SJCRH30 (cell line): Measurements from ENCODE around the gene TRIM3. TPM values are rescaled to one million over a fixed set of nuclear protein-coding genes. Genes with fewer than 3 reads are reported as not detected.

Experiments used
- DNase-seq, 2 experiments: peaks; one replicate each; pipeline ENCODE4 v3.0.0-alpha.2; 2015 to 2020
- H3K27ac ChIP-seq: fragments of 250-450 bp; sonication (Bioruptor Pico); 2 replicates; pipeline ENCODE4 v1.5.1; 2020; ENCODE audit warnings: mild to moderate bottlenecking, moderate library complexity
- H3K27me3 ChIP-seq: fragments of 250-450 bp; sonication (Bioruptor Pico); 2 replicates; pipeline ENCODE4 v1.5.1; 2020; ENCODE audit warnings: mild to moderate bottlenecking, moderate library complexity
- H3K36me3 ChIP-seq: fragments of 250-450 bp; sonication (Bioruptor Pico); 2 replicates; pipeline ENCODE4 v1.5.1; 2020; ENCODE audit warnings: mild to moderate bottlenecking, moderate library complexity
- H3K4me1 ChIP-seq: fragments of 250-450 bp; sonication (Bioruptor Pico); 2 replicates; pipeline ENCODE4 v1.5.1; 2020; ENCODE audit warnings: mild to moderate bottlenecking, moderate library complexity
- H3K4me3 ChIP-seq: fragments of 250-450 bp; sonication (Bioruptor Pico); 2 replicates; pipeline ENCODE4 v1.5.1; 2020; ENCODE audit warnings: mild to moderate bottlenecking, moderate library complexity
- H3K9me3 ChIP-seq: fragments of 250-450 bp; sonication (Bioruptor Pico); replicated peaks from 2 replicates; pipeline ENCODE4 v1.5.1; 2020; ENCODE audit warnings: mild to moderate bottlenecking, moderate library complexity
- total RNA-seq: library from RNA; depleted of rRNA; stranded (reverse); fragments of >200 nt; shearing (Covaris generic); gene quantifications from 2 replicates; pipeline ENCODE4 v1.2.3, GENCODE V29; 2014

TRIM3 gene
- total RNA-seq, 1 experiment from 2014 or later = 15.6 TPM

DNA sequence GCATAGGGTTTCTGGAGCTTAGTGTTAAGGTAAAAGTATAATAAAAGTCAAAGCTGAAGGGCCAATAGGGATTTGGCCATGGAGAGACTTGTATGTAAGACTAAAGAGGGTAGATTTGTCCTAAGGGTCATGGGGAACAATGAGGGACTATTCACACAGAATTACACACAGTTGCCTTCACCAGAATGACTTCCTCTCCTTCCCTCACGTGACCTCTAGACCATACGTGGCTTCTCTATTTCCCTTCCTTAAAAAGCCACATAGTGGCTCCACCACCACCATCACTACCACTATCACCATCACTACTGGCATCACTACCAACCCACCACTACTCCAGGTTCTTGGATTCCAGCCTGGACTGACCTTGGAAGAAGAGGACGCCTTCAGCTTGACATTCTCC lies 35.7 kb downstream of the TRIM3 start:
- Histone ChIP-seq H3K27ac (no peak overlapping the region), H3K27me3 (0 out of 2 replicates have a peak, but pooled peaks cover 2% of the 10 kb centered on the region), H3K9me3 (no peaks in the 10 kb centered on the region), H3K36me3 (no peaks in the 10 kb centered on the region), H3K4me3 (no peak overlapping the region), H3K4me1 (no peaks in the 10 kb centered on the region)
- DNase-seq = no peak

DNA sequence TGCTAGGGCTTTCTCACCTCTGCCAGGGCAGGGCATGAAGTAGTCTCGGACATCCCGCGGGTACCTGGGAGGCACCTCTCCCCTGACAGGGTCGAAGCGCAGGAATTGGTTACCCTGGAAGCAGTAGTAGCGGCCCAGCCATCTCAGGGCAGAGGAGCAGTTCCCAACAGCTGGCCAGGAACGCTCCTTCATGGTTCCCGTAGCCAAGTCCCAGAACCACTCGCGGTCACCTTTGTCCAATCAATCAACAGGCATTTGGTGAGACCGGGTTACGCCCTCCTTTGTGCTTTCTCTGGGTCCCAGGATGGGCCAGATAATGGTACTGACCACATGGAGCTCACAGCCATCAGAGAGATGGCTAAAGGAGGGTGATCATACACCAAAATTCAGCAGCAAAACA lies 36.3 kb downstream of the TRIM3 start:
- no peak for DNase-seq
- H3K27me3 ChIP-seq = 0 out of 2 replicates have a peak, but pooled peaks cover 2% of the 10 kb centered on the region
- no peak overlapping the region for H3K27ac ChIP-seq
- H3K4me1 ChIP-seq = peaks cover 1% of the 10 kb centered on the region; the same call in 1 of the 2 replicates
- no peak overlapping the region for H3K4me3 ChIP-seq
- H3K9me3 ChIP-seq = no peaks in the 10 kb centered on the region
- no peaks in the 10 kb centered on the region for H3K36me3 ChIP-seq

DNA sequence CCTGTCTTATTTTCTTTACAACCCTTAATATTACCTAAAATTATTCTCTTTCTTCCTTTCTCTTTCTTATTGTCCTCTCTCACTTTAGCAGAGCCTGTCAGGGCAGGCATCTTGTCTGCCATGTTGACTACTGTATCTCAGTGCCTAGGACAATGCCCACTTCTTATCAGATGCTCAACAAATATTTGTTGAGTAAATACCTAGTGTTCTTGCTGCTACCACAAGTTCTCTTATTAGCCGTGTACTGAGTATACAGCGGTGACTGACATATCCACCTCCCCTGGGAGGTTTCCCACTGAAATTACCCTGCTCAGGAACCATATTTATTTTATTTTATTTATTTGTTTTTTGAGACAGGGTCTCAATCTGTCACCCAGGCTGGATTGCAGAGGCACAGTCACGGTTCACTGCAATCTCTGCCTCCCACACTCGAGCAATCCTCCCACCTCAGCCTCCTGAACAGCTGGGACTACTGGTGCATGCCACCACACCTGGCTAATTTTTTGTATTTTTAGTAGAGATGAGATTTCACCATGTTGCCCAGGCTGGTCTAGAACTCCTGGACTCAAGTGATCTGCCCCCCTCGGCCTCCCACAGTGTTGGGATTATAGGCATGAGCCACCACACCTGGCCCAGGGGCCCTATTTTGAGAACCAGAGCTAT lies 39.6 kb downstream of the TRIM3 start:
- no peaks in the 10 kb centered on the region for H3K36me3 ChIP-seq

DNA sequence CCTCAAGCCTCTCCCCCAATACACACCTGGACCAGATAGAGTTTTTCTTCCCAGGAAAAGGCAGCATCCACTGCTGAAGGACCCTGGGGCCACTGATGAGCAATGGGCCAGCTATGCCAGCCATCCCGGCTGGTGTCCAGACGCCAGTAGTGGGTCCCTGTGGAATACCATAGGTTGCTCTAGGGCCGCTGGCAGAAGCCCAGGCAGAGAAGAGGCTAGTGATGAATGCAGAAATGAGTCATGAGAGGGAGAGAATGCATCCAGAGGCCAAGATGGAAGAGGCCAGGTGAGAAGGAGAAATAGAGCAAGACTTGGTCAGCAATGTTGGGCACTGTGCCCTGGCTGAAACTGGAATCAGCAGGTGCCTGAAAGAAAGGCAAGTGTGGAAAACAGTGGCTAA lies 41.9 kb downstream of the TRIM3 start:
- Histone ChIP-seq H3K27me3 (no peaks in the 10 kb centered on the region), H3K9me3 (no peaks in the 10 kb centered on the region), H3K27ac (no peak overlapping the region), H3K4me1 (peaks cover 12% of the 10 kb centered on the region; the same call in 1 of the 2 replicates), H3K36me3 (no peaks in the 10 kb centered on the region), H3K4me3 (no peak overlapping the region)
- peak; percentile 40 to 62 for DNase-seq

More for the DNA sequence above, 39.6 kb downstream of the TRIM3 start:
- H3K4me1 ChIP-seq = peaks cover 10% of the 10 kb centered on the region; the same call in 1 of the 2 replicates
- no peak overlapping the region for H3K27ac ChIP-seq
- no peak overlapping the region for H3K4me3 ChIP-seq
- no peaks in the 10 kb centered on the region for H3K9me3 ChIP-seq
- DNase-seq = no peak
- no peaks in the 10 kb centered on the region for H3K27me3 ChIP-seq

DNA sequence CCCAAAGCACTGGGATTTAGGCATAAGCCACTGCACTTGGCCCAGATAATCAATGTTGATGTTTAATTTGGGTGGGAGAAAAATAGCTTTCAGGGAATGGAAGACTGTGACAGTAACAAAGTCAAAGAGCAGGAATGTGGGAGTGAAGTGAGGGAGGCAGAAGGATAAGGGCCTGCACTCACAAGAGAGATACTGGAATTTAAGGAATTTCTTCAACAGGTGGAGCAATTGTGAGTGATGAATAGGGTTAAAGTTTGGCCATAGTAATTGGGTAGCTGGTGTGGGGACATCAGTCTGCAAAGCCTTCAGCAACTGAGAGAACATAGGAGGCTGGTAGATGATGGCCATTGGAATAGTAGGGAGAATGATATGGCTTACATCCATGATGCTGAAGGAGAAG lies 46.2 kb downstream of the TRIM3 start:
- H3K27me3 ChIP-seq = no peaks in the 10 kb centered on the region
- H3K4me1 ChIP-seq = peaks cover 12% of the 10 kb centered on the region; the same call in 1 of the 2 replicates
- no peak overlapping the region for H3K4me3 ChIP-seq
- no peaks in the 10 kb centered on the region for H3K36me3 ChIP-seq
- DNase-seq = no peak
- H3K9me3 ChIP-seq = no peaks in the 10 kb centered on the region
- H3K27ac ChIP-seq = no peak overlapping the region

DNA sequence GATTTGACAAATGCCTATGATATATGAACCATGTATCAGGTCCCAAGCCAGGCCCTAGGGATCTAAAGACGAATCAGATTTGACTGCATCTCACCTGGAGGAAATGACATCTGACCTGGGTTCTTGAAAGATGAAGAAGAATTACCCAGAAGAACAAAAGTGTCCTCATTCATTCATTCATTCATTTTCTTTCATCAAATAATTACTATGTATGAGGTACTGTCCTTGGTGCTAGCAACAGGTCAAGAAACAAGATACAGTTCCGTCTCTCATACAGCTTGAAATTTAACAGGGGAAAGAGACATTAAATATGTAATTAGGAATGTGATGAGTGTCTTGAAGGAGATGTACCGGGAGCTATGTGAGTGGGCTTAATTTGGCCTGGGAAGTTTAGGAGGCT lies 53.1 kb downstream of the TRIM3 start:
- H3K27me3 ChIP-seq = no peaks in the 10 kb centered on the region
- peaks cover 3% of the 10 kb centered on the region; the same call in 1 of the 2 replicates for H3K4me1 ChIP-seq
- DNase-seq = no peak
- H3K9me3 ChIP-seq = no peaks in the 10 kb centered on the region
- H3K4me3 ChIP-seq = no peak overlapping the region
- no peaks in the 10 kb centered on the region for H3K36me3 ChIP-seq
- no peak overlapping the region for H3K27ac ChIP-seq

DNA sequence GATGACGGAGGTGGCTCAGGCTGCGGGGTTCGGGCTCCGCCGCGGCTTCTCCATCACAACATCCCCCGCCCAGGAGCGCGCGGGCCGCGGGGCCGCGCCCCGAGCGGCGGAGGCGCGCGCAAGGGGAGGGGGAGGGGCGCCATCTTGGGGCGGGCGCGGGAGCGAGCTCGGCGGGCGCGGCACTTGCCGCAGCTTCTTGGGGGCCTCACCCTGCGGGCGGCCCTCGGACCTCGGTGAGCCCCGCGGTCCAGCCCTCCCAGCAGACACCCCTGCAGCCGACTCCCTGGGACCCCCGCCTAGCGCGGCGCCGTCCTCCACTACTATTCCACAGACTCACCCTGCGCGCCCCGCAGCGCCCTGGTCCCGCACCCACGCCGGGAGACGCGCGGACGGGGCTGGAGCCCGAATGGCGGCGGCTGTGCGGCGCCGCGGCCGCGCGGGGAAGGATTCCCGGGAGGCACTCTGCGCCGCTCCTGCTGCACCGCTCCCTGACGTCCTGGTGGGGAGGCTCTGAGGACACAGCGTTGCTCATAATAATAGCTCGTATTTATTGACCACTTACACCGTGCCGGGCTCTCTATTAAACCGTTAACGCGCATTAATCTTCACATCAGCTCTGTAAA lies 54.6 kb downstream of the TRIM3 start, which contains the start of gene APBB1:
APBB1 (minus strand) TSS at position 86 of the 623 bp plus-strand sequence. CDS start 7,747 bp downstream, outside the sequence.
- no peaks in the 10 kb centered on the region for H3K9me3 ChIP-seq
- H3K36me3 ChIP-seq = no peaks in the 10 kb centered on the region
- peak within 1 kb of the TSS; percentile 85 for H3K4me3 ChIP-seq
- H3K4me1 ChIP-seq = peaks cover 3% of the 10 kb centered on the region; the same call in 1 of the 2 replicates
- H3K27me3 ChIP-seq = no peaks in the 10 kb centered on the region
- no peak within 1 kb of the TSS for H3K27ac ChIP-seq
- peak; percentile 45 to 63 for DNase-seq

DNA sequence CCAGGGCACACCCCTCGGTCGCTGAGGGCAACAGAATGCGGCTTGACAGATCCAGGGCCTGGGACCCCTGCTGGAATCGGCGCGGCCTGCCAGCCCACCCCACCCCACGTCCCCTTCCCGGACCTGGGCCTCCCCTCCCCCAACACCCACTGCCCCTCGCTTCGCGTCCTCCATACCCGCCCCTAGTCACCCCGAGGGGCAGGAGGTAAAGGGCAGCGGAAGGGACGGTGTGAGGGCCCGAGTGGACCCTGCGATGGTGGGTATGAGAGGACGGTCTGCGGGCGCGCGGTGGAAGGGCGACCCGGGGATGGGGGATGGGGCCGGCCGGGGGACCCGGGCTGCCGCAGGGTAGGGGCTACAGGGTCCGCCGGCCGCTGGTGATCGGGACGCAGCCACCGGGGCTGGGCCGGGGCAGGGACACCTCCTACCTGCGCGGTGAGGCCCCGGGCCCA lies 55.2 kb downstream of the TRIM3 start:
- no peaks in the 10 kb centered on the region for H3K27me3 ChIP-seq
- peaks cover 3% of the 10 kb centered on the region; the same call in 1 of the 2 replicates for H3K4me1 ChIP-seq
- H3K27ac ChIP-seq = no peak overlapping the region
- DNase-seq = peak in 1 of 2 experiments; percentile 41
- H3K4me3 ChIP-seq = peak overlapping the region; percentile 85
- H3K36me3 ChIP-seq = no peaks in the 10 kb centered on the region
- H3K9me3 ChIP-seq = no peaks in the 10 kb centered on the region

DNA sequence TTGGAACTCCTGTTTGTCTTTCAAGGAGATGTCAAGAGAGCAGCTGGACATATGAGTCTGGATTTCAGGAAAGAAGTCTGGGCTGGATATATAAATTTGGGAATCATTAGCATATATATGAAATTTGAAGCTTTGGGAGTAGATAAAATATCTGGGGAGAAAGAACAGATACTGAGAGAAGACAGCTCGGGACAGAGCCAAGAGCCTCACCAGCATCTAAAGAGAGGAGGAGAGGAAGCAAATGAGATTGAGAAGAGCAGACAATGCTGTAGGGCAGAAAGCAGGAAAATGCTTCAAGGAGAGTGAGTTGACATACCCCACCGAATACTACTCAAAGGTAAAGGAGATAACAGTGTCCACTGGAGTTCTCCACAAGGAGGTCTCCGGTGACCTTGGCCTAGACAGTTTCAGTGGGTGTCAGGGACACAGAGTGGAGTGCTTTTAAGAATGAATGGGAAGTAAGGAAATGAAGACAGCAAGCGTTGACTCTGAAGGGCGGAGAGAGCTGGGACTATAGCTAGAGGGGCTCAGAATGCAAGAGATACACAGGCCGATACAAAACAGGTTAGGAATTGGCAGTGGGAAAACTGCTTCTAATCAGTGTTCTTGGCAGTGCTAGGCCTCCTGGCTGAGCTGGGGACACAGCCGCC lies 55.7 kb downstream of the TRIM3 start:
- DNase-seq = no peak
- Histone ChIP-seq H3K27ac (no peak overlapping the region), H3K36me3 (no peaks in the 10 kb centered on the region), H3K27me3 (no peaks in the 10 kb centered on the region), H3K4me1 (peaks cover 3% of the 10 kb centered on the region; the same call in 1 of the 2 replicates), H3K4me3 (peak overlapping the region; percentile 85), H3K9me3 (no peaks in the 10 kb centered on the region)

DNA sequence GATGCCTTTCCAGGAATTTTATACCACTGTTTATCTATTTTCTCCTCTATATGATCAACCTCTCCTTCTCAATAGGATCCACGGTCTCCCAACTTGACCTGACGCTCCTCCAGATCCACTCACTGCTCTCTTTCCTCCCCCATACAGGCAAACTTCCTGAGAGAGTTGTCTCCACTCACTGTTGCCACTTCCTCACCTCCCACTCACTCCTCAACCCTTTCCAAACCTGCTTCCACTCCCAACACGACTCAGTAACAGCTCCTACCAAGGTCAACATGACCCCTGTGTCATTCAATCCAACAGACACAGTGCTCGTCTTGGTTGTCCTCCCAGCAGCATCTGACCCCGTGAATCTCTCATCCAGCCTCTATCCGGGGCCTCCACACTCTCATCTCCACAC lies 57.9 kb downstream of the TRIM3 start:
- Histone ChIP-seq H3K36me3 (no peaks in the 10 kb centered on the region), H3K9me3 (no peaks in the 10 kb centered on the region), H3K4me1 (peaks cover 3% of the 10 kb centered on the region; the same call in 1 of the 2 replicates), H3K27me3 (no peaks in the 10 kb centered on the region), H3K4me3 (no peak overlapping the region), H3K27ac (no peak overlapping the region)
- no peak for DNase-seq

DNA sequence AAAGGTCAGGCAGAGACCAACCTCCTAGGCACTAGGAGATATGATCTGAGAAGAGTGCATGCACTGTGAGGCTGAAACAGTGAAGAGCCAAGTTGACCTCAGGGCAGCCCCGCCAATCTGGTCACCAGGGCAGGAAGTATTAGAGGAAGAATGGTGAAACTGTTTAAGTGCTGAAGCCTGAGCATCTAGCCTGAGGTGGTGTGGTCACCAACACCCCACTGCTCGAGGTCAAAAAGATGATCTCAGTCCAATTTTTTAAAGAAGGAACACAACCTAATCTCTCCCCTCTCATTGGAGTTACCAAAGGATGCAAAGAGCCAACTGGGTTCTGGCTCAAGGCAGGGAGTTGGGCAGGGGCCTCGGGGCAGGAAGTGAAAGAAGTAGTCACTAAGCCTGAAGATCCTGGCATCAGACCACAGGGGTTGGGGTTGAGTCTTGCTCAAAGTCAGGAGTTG lies 58.8 kb downstream of the TRIM3 start:
- no peak overlapping the region for H3K4me3 ChIP-seq
- H3K27me3 ChIP-seq = no peaks in the 10 kb centered on the region
- no peak for DNase-seq
- no peaks in the 10 kb centered on the region for H3K9me3 ChIP-seq
- peaks cover 3% of the 10 kb centered on the region; the same call in 1 of the 2 replicates for H3K4me1 ChIP-seq
- H3K36me3 ChIP-seq = no peaks in the 10 kb centered on the region
- H3K27ac ChIP-seq = no peak overlapping the region

DNA sequence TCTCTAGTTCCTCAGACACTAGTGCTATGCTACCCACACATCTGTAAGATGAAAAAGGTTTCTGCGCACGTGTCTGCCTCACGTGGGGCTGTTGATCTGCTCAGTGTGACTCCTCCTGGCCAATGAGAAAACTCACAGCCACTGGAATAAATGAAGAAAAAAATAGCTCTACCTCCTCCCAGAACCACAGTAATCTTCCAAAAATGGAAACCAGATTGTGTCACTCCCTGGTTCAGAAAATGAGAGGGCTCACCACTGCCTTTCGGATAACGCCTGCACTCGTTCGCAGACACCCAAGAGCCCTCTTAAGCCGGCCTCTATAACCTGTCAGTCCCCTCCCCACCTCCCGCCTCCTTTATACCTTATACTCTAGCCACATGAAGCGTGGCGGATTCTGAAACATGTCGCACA lies 59.9 kb downstream of the TRIM3 start:
- Histone ChIP-seq H3K27me3 (no peaks in the 10 kb centered on the region), H3K4me3 (no peak overlapping the region), H3K9me3 (no peaks in the 10 kb centered on the region), H3K4me1 (no peaks in the 10 kb centered on the region), H3K27ac (no peak overlapping the region), H3K36me3 (no peaks in the 10 kb centered on the region)
- no peak for DNase-seq

DNA sequence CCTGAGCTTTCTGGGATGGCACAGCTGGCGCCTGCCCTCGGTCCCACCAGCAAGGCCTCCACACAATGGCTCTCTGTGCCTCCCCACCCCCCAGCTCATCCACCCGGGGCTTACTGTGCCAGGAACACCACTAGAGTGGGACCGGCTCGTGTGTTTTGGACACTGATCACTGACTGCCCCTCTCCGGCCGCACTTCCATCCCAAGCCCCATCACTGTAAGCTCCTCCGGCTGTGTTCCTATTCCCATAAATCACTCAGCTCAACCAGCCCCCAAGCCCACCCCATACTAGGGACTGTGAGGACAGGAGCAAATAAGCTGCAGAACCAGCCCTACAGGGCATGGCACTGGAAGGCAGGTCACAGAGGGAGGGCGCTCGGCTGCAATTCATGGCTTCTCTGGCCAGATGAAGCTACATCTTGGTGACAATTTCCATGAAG lies 62.1 kb downstream of the TRIM3 start:
- no peak for DNase-seq
- H3K4me3 ChIP-seq = no peak overlapping the region
- H3K27me3 ChIP-seq = no peaks in the 10 kb centered on the region
- no peaks in the 10 kb centered on the region for H3K4me1 ChIP-seq
- no peaks in the 10 kb centered on the region for H3K36me3 ChIP-seq
- no peaks in the 10 kb centered on the region for H3K9me3 ChIP-seq
- H3K27ac ChIP-seq = no peak overlapping the region

DNA sequence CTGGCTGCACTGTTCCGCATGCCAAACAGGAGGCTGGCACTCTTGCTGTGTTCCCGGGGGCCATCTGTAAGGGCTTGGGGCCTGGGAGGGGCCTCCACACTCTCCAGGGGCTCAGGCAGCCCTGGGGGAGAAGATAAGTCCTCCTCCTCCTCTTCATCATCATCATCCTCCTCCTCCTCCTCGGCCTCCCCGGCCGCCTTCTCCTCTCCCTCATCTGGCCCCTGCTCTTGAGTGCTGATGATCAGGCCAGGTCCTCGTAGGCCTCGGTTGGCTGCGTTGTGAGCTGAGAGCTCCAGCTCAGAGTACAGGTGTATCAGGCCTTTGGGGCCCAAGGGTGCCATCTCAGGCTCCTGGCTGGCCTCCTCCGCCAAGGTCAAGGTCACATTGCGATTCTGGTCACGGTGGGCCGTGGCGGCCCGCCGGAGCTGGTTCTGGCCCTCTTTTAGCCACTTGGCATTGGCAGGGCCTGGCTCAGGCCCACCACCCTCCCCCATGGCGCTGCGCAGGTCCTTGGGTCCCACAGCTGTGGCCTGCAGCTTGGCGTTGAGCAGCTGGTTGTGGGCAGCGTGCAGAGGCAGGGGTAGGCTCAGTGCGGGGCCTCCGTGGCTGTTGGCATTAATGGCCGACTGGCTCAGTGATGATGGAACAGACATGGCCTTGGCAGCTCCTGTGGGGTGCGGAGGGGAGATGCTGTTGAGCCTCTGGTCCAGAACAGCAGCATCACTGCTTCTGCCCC lies 62.9 kb downstream of the TRIM3 start:
- Histone ChIP-seq H3K36me3 (no peaks in the 10 kb centered on the region), H3K9me3 (no peaks in the 10 kb centered on the region), H3K27ac (no peak overlapping the region), H3K27me3 (no peaks in the 10 kb centered on the region), H3K4me3 (no peak overlapping the region), H3K4me1 (no peaks in the 10 kb centered on the region)
- no peak for DNase-seq
